H1 (cell line): ENCODE data around the gene SOCS4.

Experiments
- CHD2 ChIP-seq: IDR thresholded peaks from 2 replicates; pipeline ENCODE4 v1.6.1; 2012; ENCODE audit warnings: low read length, improper control_type of control experiment
- CTCF ChIP-seq, 3 experiments: IDR thresholded peaks; 1 replicate in 2 of 3; 2 replicates in 1 of 3; pipeline versions ENCODE4 v1.5.1 to v1.6.1; 2011; ENCODE audit warnings: low read length in 3 of 3, mild to moderate bottlenecking in 3 of 3, inconsistent platforms in 2 of 3, low read depth in 1 of 3, moderate library complexity in 1 of 3; ENCODE audit not compliant: insufficient read depth in 1 of 3; ENCODE audit errors: control extremely low read depth in 1 of 3
- E2F6 ChIP-seq: IDR thresholded peaks from 2 replicates; pipeline ENCODE4 v1.6.1; 2012; ENCODE audit warnings: inconsistent platforms
- EGR1 ChIP-seq: IDR thresholded peaks from 2 replicates; pipeline ENCODE4 v1.6.1; 2011; ENCODE audit warnings: low read depth, low read length, borderline replicate concordance
- GABPA ChIP-seq: IDR thresholded peaks from 2 replicates; pipeline ENCODE4 v1.6.1; 2011; ENCODE audit warnings: mild to moderate bottlenecking, low read length, moderate library complexity, borderline replicate concordance; ENCODE audit not compliant: insufficient read depth
- KDM5A ChIP-seq: fragments of 200-600 bp; IDR thresholded peaks from 2 replicates; pipeline ENCODE4 v1.7.1; 2012; ENCODE audit warnings: mild to moderate bottlenecking, low read length, inconsistent platforms, mixed read lengths
- POLR2A ChIP-seq, 2 experiments: IDR thresholded peaks; 1 replicate in 1 of 2; 2 replicates in 1 of 2; pipeline ENCODE4 v1.6.1; 2011; ENCODE audit warnings: low read depth in 2 of 2, low read length in 2 of 2, mild to moderate bottlenecking in 2 of 2; ENCODE audit errors: control extremely low read depth in 1 of 2
- RFX5 ChIP-seq: IDR thresholded peaks from 2 replicates; pipeline ENCODE4 v1.6.1; 2011; ENCODE audit warnings: low read depth, low read length, improper control_type of control experiment, borderline replicate concordance
- RXRA ChIP-seq: IDR thresholded peaks from 2 replicates; pipeline ENCODE4 v1.6.1; 2011; ENCODE audit warnings: low read depth, mild to moderate bottlenecking, low read length, moderate library complexity; ENCODE audit not compliant: insufficient read depth

- no peak for TF ChIP-seq CHD2
- no peak for TF ChIP-seq POLR2A (IDR thresholded peaks at IDR 0.05; ENCODE audit: control extremely low read depth in 1 of 2, low read depth in 2 of 2, low read length in 2 of 2)
- TF ChIP-seq EGR1, result no peak
- no peak for TF ChIP-seq GABPA
- TF ChIP-seq RXRA, result no peak
- TF ChIP-seq CTCF (IDR thresholded peaks at IDR 0.05; ENCODE audit: control extremely low read depth in 1 of 3, insufficient read depth in 1 of 3, low read depth in 1 of 3, low read length in 3 of 3), result no peak
- no peak for TF ChIP-seq KDM5A
- no peak for TF ChIP-seq E2F6
- no peak for TF ChIP-seq RFX5
Measured at GRCh38 chr14:55045087-55045486, 18.1 kb downstream of the SOCS4 start.
